ENCODE data around the gene TNS4.

Gene TNS4

GRCh38 chr17:40542558-40543411 is 41.4 kb upstream of the TNS4 start:
- H3K27ac ChIP-seq (ENCODE audit: insufficient read depth, low read length, poor library complexity, severe bottlenecking): peak overlapping the region; percentile 74
- H3K36me3 ChIP-seq (ENCODE audit: control insufficient read depth, insufficient read depth, low read length): no peaks in the 10 kb centered on the region
- H3K4me3 ChIP-seq (ENCODE audit: insufficient read depth, low read depth, low read length, poor library complexity, severe bottlenecking): no peak overlapping the region
- peaks cover 66% of the 10 kb centered on the region for H3K4me1 ChIP-seq (ENCODE audit: control insufficient read depth, insufficient read depth, low read length, poor library complexity, severe bottlenecking)
- H3K27me3 ChIP-seq (replicated peaks; ENCODE audit: control insufficient read depth, insufficient read depth, low read length, poor library complexity, severe bottlenecking): no peaks in the 10 kb centered on the region
- peak in 2 of 3 donors; percentile 48 to 53 for DNase-seq
- H3K9me3 ChIP-seq (ENCODE audit: control insufficient read depth, low read length): no peaks in the 10 kb centered on the region

GRCh38 chr17:40541873-40542557 is 40.6 kb upstream of the TNS4 start:
- no peak for DNase-seq
- H3K36me3 ChIP-seq (ENCODE audit: control insufficient read depth, insufficient read depth, low read length): no peaks in the 10 kb centered on the region
- H3K9me3 ChIP-seq (ENCODE audit: control insufficient read depth, low read length): no peaks in the 10 kb centered on the region
- no peaks in the 10 kb centered on the region for H3K27me3 ChIP-seq (replicated peaks; ENCODE audit: control insufficient read depth, insufficient read depth, low read length, poor library complexity, severe bottlenecking)
- peak overlapping the region; percentile 30 for H3K4me3 ChIP-seq (ENCODE audit: insufficient read depth, low read depth, low read length, poor library complexity, severe bottlenecking)
- H3K27ac ChIP-seq (ENCODE audit: insufficient read depth, low read length, poor library complexity, severe bottlenecking): peak overlapping the region; percentile 74
- H3K4me1 ChIP-seq (ENCODE audit: control insufficient read depth, insufficient read depth, low read length, poor library complexity, severe bottlenecking): peaks cover 58% of the 10 kb centered on the region

- Histone ChIP-seq H3K36me3 (ENCODE audit: control insufficient read depth, insufficient read depth, low read length) (no peaks in the 10 kb centered on the region), H3K4me3 (ENCODE audit: insufficient read depth, low read depth, low read length, poor library complexity, severe bottlenecking) (peak overlapping the region; percentile 34), H3K27me3 (replicated peaks; ENCODE audit: control insufficient read depth, insufficient read depth, low read length, poor library complexity, severe bottlenecking) (no peaks in the 10 kb centered on the region), H3K4me1 (ENCODE audit: control insufficient read depth, insufficient read depth, low read length, poor library complexity, severe bottlenecking) (peaks cover 56% of the 10 kb centered on the region), H3K9me3 (ENCODE audit: control insufficient read depth, low read length) (no peaks in the 10 kb centered on the region), H3K27ac (ENCODE audit: insufficient read depth, low read length, poor library complexity, severe bottlenecking) (peak overlapping the region; percentile 74)
- DNase-seq: peak; percentile 71 to 80 (median 76)
Measured at GRCh38 chr17:40541060-40541872, 39.8 kb upstream of the TNS4 start.

GRCh38 chr17:40540448-40540847 is 39.0 kb upstream of the TNS4 start:
- Histone ChIP-seq H3K27me3 (replicated peaks; ENCODE audit: control insufficient read depth, insufficient read depth, low read length, poor library complexity, severe bottlenecking) (no peaks in the 10 kb centered on the region), H3K36me3 (ENCODE audit: control insufficient read depth, insufficient read depth, low read length) (no peaks in the 10 kb centered on the region), H3K4me1 (ENCODE audit: control insufficient read depth, insufficient read depth, low read length, poor library complexity, severe bottlenecking) (peaks cover 56% of the 10 kb centered on the region), H3K4me3 (ENCODE audit: insufficient read depth, low read depth, low read length, poor library complexity, severe bottlenecking) (peak overlapping the region; percentile 34), H3K27ac (ENCODE audit: insufficient read depth, low read length, poor library complexity, severe bottlenecking) (peak overlapping the region; percentile 74), H3K9me3 (ENCODE audit: control insufficient read depth, low read length) (no peaks in the 10 kb centered on the region)
- peak; percentile 37 to 52 (median 50) for DNase-seq

- Histone ChIP-seq H3K9me3 (ENCODE audit: control insufficient read depth, low read length) (no peaks in the 10 kb centered on the region), H3K36me3 (ENCODE audit: control insufficient read depth, insufficient read depth, low read length) (no peaks in the 10 kb centered on the region), H3K27me3 (replicated peaks; ENCODE audit: control insufficient read depth, insufficient read depth, low read length, poor library complexity, severe bottlenecking) (no peaks in the 10 kb centered on the region), H3K4me3 (ENCODE audit: insufficient read depth, low read depth, low read length, poor library complexity, severe bottlenecking) (peak overlapping the region; percentile 34), H3K4me1 (ENCODE audit: control insufficient read depth, insufficient read depth, low read length, poor library complexity, severe bottlenecking) (peaks cover 56% of the 10 kb centered on the region), H3K27ac (ENCODE audit: insufficient read depth, low read length, poor library complexity, severe bottlenecking) (peak overlapping the region; percentile 74)
- no peak for DNase-seq
Measured at GRCh38 chr17:40539711-40540411, 38.4 kb upstream of the TNS4 start.

GRCh38 chr17:40538936-40539705 is 37.7 kb upstream of the TNS4 start:
- H3K27ac ChIP-seq (ENCODE audit: insufficient read depth, low read length, poor library complexity, severe bottlenecking): no peak overlapping the region
- H3K4me3 ChIP-seq (ENCODE audit: insufficient read depth, low read depth, low read length, poor library complexity, severe bottlenecking): no peak overlapping the region
- peaks cover 57% of the 10 kb centered on the region for H3K4me1 ChIP-seq (ENCODE audit: control insufficient read depth, insufficient read depth, low read length, poor library complexity, severe bottlenecking)
- no peaks in the 10 kb centered on the region for H3K9me3 ChIP-seq (ENCODE audit: control insufficient read depth, low read length)
- no peak for DNase-seq
- H3K27me3 ChIP-seq (replicated peaks; ENCODE audit: control insufficient read depth, insufficient read depth, low read length, poor library complexity, severe bottlenecking): no peaks in the 10 kb centered on the region
- H3K36me3 ChIP-seq (ENCODE audit: control insufficient read depth, insufficient read depth, low read length): no peaks in the 10 kb centered on the region

- peaks cover 55% of the 10 kb centered on the region for H3K4me1 ChIP-seq (ENCODE audit: control insufficient read depth, insufficient read depth, low read length, poor library complexity, severe bottlenecking)
- no peaks in the 10 kb centered on the region for H3K36me3 ChIP-seq (ENCODE audit: control insufficient read depth, insufficient read depth, low read length)
- no peak overlapping the region for H3K27ac ChIP-seq (ENCODE audit: insufficient read depth, low read length, poor library complexity, severe bottlenecking)
- H3K27me3 ChIP-seq (replicated peaks; ENCODE audit: control insufficient read depth, insufficient read depth, low read length, poor library complexity, severe bottlenecking): no peaks in the 10 kb centered on the region
- H3K9me3 ChIP-seq (ENCODE audit: control insufficient read depth, low read length): no peaks in the 10 kb centered on the region
- no peak for DNase-seq
- no peak overlapping the region for H3K4me3 ChIP-seq (ENCODE audit: insufficient read depth, low read depth, low read length, poor library complexity, severe bottlenecking)
Measured at GRCh38 chr17:40538019-40538935, 36.9 kb upstream of the TNS4 start.

GRCh38 chr17:40536295-40537171 is 35.1 kb upstream of the TNS4 start:
- no peaks in the 10 kb centered on the region for H3K27me3 ChIP-seq (replicated peaks; ENCODE audit: control insufficient read depth, insufficient read depth, low read length, poor library complexity, severe bottlenecking)
- no peak overlapping the region for H3K27ac ChIP-seq (ENCODE audit: insufficient read depth, low read length, poor library complexity, severe bottlenecking)
- no peaks in the 10 kb centered on the region for H3K36me3 ChIP-seq (ENCODE audit: control insufficient read depth, insufficient read depth, low read length)
- peaks cover 55% of the 10 kb centered on the region for H3K4me1 ChIP-seq (ENCODE audit: control insufficient read depth, insufficient read depth, low read length, poor library complexity, severe bottlenecking)
- H3K4me3 ChIP-seq (ENCODE audit: insufficient read depth, low read depth, low read length, poor library complexity, severe bottlenecking): no peak overlapping the region
- no peak for DNase-seq
- H3K9me3 ChIP-seq (ENCODE audit: control insufficient read depth, low read length): no peaks in the 10 kb centered on the region

All from effector memory CD4-positive, alpha-beta T cell (primary cell).